ENCODE results near the gene AKAP7. TPM values are rescaled to one million over a fixed set of nuclear protein-coding genes. Genes with fewer than 3 reads are reported as not detected.

Gene AKAP7
- total RNA-seq, 1 experiment from 2014 or later, result 3.9 TPM

DNA sequence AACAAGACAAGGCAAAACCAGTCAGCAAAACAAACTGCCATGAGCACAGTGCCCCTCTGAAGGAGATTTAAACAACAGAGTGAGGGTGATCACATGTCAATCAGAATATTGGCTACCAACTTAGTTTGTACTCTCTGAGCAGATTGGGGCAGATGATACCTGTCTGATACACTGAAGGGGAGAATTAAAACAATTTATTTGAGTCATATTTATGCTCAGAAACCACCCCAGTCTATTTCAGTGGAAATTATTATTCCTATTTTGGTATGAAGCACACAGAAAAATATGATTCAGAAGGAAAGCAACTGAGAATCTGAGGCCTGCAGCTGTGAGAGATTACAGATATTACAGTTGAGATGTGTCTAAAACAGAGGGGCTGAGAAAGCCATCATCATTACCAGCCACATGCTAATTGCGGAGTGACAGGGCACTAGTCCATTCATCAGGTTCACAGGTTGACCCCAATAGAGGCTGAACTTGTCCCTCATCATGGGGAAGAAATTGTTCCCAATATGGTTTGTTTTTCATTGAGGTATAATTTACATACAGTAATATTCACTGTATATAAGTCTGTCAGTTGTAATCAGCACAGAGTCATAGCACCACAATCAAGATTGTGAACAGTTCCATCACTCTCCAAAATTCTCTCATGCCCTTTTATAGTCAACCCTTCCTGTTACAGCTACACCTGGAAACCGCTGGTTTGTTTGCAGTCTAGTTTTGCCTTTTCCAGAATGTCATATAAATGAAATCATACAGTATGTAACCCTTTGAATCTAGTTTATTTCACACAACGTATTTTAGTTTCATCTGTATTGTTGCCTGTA is 134.5 kb downstream of the AKAP7 start:
- DNase-seq, result no peak
- H3K36me3 ChIP-seq (replicated peaks; ENCODE audit: control insufficient read depth, insufficient read depth, low read length), result no peaks in the 10 kb centered on the region
- H3K4me3 ChIP-seq (ENCODE audit: insufficient read depth, low read depth, low read length), result no peak overlapping the region
- no peaks in the 10 kb centered on the region for H3K27me3 ChIP-seq (ENCODE audit: control insufficient read depth, insufficient read depth, low read length)

DNA sequence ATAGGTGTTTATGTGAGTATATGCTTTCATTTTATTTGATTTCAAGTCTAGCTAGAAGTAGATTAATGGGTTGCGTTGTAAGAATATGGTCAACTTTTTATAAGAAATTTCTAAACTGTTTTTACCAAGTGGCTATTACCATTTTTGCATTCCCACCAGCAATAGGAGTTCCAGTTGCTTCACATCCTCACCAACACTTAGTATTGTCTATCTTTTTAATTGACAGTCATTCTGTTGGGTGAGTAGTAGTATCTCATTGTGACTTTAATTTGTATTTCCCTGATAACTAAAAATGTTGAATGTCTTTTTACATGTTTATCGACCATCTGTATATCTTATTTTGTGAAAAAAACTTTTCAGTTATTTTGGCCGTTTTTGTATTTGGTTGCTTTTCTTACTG is 135.3 kb downstream of the AKAP7 start:
- H3K27me3 ChIP-seq (ENCODE audit: control insufficient read depth, insufficient read depth, low read length), result no peaks in the 10 kb centered on the region
- DNase-seq, result no peak
- no peak overlapping the region for H3K4me3 ChIP-seq (ENCODE audit: insufficient read depth, low read depth, low read length)
- H3K36me3 ChIP-seq (replicated peaks; ENCODE audit: control insufficient read depth, insufficient read depth, low read length), result no peaks in the 10 kb centered on the region

DNA sequence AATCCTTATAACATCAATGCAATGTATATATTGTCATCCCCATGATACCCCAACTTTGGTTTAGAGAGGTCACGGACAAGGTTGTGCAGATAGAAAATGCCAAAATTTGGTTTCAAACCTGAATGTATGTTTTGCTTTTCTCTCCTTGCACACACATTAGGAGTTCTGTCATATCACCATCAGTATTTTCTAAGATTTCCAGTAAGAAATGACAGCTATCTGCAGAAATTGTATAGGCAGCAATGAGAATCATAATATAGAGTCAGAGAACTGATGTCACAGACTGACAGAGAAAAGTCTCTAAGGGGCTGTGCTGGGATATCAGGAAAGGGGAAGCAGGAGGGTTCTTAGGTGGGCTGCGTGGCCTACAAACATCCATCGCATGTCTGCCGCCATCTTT is 140.0 kb downstream of the AKAP7 start:
- DNase-seq, result no peak
- no peaks in the 10 kb centered on the region for H3K27me3 ChIP-seq (ENCODE audit: control insufficient read depth, insufficient read depth, low read length)
- H3K36me3 ChIP-seq (replicated peaks; ENCODE audit: control insufficient read depth, insufficient read depth, low read length), result no peaks in the 10 kb centered on the region
- no peak overlapping the region for H3K4me3 ChIP-seq (ENCODE audit: insufficient read depth, low read depth, low read length)

DNA sequence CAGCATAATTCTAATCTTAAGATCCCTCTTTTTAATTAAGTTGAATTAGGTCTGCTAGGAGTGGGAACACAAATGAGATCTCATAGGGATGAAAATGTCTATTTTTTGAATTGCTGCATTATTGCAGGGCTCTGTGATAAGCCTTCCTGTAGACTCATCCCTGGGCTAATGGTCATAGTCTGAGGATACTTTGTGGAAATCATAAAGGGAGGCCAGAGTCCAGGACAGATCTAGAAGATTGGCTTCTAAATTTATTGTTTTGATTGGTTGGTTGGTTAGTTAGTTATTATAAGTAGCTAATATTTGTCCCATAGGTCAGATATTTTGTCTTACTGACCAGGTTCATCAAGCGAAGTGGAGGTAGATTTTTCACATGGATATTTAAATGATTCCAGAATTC is 142.3 kb downstream of the AKAP7 start:
- no peaks in the 10 kb centered on the region for H3K27me3 ChIP-seq (ENCODE audit: control insufficient read depth, insufficient read depth, low read length)
- no peak for DNase-seq
- no peaks in the 10 kb centered on the region for H3K36me3 ChIP-seq (replicated peaks; ENCODE audit: control insufficient read depth, insufficient read depth, low read length)
- no peak overlapping the region for H3K4me3 ChIP-seq (ENCODE audit: insufficient read depth, low read depth, low read length)

DNA sequence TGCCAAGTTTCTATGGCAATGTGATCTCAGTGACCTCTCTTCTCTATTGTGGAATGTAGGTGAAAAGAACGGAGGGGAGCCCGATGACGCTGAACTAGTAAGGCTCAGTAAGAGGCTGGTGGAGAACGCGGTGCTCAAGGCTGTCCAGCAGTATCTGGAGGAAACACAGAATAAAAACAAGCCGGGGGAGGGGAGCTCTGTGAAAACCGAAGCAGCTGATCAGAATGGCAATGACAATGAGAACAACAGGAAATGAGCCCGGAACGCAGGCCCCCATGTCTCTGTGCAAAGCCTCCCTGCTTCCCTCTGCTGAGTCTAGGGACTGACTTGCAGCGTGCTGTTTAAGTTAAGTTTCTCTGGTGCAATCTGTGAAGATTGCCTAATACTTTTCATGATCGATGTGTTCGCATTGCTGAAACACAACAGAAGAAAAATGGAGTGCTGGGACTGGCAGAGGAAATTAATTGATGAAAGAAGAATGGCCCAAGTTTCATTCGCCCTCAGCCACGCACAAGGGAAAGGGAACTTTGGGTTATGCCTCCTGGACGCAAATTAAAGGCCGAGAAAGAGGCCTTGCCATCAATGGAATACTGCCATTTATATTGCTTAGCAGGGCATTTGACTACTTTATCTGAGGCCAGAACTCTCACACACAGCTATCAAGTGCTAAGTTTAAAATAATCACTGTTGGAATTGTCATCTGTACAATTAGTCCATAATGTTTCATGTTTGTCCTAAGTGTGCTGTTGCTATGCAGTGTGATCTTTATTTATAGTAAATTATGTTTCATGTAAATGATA is 146.4 kb downstream of the AKAP7 start:
- Histone ChIP-seq H3K36me3 (replicated peaks; ENCODE audit: control insufficient read depth, insufficient read depth, low read length) (no peaks in the 10 kb centered on the region), H3K4me3 (ENCODE audit: insufficient read depth, low read depth, low read length) (no peak overlapping the region), H3K27me3 (ENCODE audit: control insufficient read depth, insufficient read depth, low read length) (no peaks in the 10 kb centered on the region)
- DNase-seq, result peak; percentile 11

DNA sequence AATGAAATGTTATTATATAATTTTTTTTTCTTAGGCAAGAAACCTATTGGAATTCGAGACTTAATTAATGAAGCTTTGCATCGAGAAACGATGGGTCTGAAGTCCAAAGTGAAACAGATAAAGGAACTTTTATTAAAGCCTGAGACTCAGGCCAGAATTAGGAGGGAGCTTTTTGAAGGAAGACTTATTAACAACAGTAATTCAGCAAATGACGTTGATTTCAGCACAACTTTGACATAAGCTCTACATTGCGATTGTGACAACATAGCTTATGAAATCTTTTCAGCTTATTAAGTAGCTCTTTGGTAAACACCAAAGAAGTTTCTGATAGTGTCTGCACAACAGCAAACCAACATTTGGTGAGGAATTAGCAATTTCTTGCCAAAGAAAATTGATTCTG is 147.1 kb downstream of the AKAP7 start:
- Histone ChIP-seq H3K27me3 (ENCODE audit: control insufficient read depth, insufficient read depth, low read length) (no peaks in the 10 kb centered on the region), H3K4me3 (ENCODE audit: insufficient read depth, low read depth, low read length) (no peak overlapping the region), H3K36me3 (replicated peaks; ENCODE audit: control insufficient read depth, insufficient read depth, low read length) (no peaks in the 10 kb centered on the region)
- DNase-seq, result no peak

DNA sequence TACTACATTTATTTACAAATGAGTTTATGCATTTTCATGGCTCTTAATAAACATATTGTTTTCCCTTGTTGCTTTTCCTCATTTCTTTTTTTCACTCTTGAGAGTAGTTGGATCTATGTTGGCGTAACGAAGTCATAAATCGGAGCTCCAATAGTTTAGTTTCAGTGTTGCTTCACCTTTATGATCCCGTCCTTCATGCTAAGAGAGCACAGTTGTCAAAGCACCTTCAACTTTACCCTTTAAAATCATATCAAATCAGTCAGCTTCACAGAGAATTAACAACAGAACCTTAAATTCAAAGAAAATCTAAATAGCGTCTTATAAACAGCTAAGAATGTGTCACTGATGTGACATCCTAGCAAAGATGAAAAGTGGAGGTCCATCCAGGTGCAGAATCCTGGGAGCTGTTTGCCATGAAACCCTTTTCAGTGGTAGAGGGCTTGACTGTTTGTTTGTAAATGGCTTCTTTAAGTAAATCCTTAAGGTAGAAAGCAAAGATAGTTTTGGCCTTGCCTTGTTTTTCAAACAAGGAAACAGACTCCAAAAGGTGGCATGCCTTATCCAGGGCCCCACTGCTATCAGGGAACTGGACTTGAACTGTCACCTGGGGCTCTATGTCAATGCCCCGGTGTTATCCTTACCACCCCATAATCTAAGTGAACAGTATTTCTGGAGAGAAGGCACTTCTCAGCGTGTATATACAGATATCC is 148.4 kb downstream of the AKAP7 start:
- Histone ChIP-seq H3K36me3 (replicated peaks; ENCODE audit: control insufficient read depth, insufficient read depth, low read length) (no peaks in the 10 kb centered on the region), H3K27me3 (ENCODE audit: control insufficient read depth, insufficient read depth, low read length) (no peaks in the 10 kb centered on the region), H3K4me3 (ENCODE audit: insufficient read depth, low read depth, low read length) (no peak overlapping the region)
- no peak for DNase-seq

DNA sequence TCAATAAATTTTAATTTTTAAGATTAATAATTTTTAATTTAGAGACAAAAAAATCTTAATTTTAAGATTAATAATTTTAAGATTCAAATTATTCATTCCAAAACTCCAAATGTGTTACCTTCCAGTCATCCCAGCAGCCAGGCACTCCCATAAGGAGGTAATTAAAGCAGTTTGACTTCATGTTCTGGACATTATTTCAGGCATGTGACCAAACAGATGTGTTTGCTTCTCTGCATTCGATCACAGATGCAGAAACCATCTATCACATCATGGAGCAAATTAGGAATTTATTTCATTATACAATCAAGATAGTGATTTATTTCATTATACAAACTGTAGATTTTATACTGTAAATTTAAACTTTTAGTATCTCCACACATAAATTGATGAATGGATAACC is 150.3 kb downstream of the AKAP7 start:
- Histone ChIP-seq H3K4me3 (ENCODE audit: insufficient read depth, low read depth, low read length) (no peak overlapping the region), H3K36me3 (replicated peaks; ENCODE audit: control insufficient read depth, insufficient read depth, low read length) (no peaks in the 10 kb centered on the region), H3K27me3 (ENCODE audit: control insufficient read depth, insufficient read depth, low read length) (no peaks in the 10 kb centered on the region)
- DNase-seq, result no peak

DNA sequence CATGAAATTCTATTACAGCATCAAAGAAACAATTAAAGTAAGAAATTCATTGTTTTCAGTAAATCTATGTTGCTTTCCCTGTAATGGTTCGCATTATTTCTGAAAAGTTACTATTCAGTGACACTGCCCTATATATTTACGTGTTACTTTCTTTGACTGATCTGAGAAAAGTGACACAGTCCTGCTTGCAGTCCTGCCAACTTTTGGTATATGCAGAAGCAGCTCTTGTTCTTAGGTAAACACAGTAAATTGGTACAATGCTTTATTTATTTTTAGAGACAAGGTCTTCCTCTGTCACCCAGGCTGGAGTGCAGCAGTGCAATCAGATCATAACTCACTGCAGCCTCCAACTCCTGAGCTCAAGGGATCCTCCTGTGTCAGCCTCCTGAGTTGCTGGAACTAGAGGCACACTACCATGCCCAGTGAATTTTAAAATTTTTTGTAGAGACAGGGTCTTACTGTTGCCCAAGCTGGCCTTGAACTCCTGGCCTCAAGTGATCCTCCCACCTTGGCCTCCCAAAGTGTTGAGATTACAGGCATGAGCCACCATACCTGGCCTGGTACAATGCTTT is 151.3 kb downstream of the AKAP7 start:
- H3K27me3 ChIP-seq (ENCODE audit: control insufficient read depth, insufficient read depth, low read length), result no peaks in the 10 kb centered on the region
- H3K4me3 ChIP-seq (ENCODE audit: insufficient read depth, low read depth, low read length), result no peak overlapping the region
- no peak for DNase-seq
- H3K36me3 ChIP-seq (replicated peaks; ENCODE audit: control insufficient read depth, insufficient read depth, low read length), result no peaks in the 10 kb centered on the region

DNA sequence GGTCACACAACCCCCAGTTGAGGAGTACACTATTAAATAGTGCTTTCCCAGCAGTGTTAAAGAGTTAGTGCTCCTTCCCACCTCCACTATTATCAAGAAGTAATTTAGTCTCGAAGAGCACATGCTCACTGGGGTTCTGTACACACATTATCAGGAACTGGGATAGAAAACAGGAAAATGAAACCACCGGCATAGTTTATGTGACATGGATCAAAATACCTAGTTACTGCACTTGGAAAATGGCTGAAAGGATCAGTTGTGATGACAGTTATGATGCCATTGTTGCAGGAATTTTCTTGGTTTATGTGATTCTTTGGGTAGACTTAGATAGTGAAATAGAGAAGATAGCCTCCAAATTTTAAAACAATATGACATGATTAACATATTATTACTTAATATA is 152.9 kb downstream of the AKAP7 start:
- Histone ChIP-seq H3K36me3 (replicated peaks; ENCODE audit: control insufficient read depth, insufficient read depth, low read length) (no peaks in the 10 kb centered on the region), H3K27me3 (ENCODE audit: control insufficient read depth, insufficient read depth, low read length) (no peaks in the 10 kb centered on the region), H3K4me3 (ENCODE audit: insufficient read depth, low read depth, low read length) (no peak overlapping the region)
- no peak for DNase-seq

DNA sequence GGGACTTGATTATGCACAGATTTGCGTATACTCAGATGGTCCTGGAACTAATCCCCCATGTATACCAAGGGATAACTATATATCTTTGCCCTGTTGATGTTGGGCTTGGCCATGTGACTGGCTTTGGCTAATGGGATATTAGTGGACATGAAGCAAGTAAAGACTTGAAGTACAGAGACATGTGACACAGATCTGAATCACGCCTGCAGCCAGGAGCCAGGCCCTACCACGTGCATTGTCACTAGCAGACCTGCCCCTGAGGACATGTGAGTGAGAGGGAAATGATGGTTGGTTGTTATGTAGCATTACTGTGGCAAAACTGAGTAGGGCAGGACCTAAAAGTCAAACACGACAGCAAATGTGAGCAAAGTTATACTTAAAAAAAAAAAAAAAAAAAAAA is 155.7 kb downstream of the AKAP7 start:
- Histone ChIP-seq H3K27me3 (ENCODE audit: control insufficient read depth, insufficient read depth, low read length) (no peaks in the 10 kb centered on the region), H3K36me3 (replicated peaks; ENCODE audit: control insufficient read depth, insufficient read depth, low read length) (no peaks in the 10 kb centered on the region), H3K4me3 (ENCODE audit: insufficient read depth, low read depth, low read length) (no peak overlapping the region)
- DNase-seq, result no peak

DNA sequence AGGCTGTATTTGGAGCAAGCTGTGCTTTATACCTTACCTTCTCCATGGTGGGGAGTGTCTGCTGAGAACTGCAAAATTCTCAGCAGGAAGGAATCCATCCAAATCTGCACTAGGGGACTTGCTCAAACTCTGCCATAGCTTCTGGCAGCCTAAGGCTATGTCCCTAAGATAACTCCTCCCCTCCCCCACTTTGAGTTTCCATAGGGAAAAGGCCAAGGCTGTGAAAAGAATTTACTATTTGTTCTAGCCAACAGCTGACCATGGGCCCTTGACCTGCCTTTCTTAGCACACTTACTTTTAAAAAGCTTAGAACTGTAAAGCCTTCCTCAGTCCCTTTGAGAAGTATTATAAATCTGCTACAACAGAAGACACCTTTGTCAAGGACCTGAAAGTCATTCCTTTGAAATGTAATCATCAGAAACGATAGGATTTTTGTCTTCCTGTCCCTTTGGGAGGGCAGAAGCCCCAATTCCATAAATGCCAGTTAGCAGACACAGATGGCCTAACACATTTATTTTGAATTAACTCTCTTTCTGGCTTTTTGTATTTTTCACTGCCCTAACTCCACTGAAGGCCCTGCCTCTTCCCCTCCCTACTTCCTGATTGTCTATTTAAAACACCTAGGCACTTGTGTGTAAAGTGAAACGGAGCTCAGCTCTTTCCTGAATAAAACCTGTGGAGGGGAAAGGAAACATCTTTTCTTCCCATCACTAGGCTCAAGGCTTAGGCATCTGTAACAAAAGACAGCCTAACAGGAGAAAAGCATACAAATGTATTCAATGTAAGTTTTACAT is 157.1 kb downstream of the AKAP7 start:
- H3K27me3 ChIP-seq (ENCODE audit: control insufficient read depth, insufficient read depth, low read length), result no peaks in the 10 kb centered on the region
- no peak overlapping the region for H3K4me3 ChIP-seq (ENCODE audit: insufficient read depth, low read depth, low read length)
- DNase-seq, result no peak
- H3K36me3 ChIP-seq (replicated peaks; ENCODE audit: control insufficient read depth, insufficient read depth, low read length), result no peaks in the 10 kb centered on the region

DNA sequence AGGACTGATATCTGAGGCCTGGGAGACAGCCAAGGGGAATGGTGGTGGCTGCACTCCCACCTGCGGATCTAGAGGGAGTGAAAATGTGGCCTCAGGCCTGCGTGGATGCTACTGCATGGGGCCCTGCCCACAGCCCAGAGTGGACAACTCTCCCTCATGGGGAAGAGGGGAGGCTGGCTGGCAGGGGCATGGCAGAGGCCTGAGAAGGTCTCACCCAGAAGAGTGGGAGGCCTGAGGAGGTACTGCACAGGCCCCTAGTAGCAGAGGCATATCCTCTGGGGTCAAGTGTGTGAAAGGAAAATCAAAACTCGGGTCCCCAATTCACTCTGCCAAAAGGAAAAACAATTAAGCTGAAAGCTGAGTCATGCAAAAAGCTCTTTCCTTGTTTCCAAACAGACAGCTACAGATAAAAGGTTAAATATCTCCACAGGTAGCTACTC is 158.2 kb downstream of the AKAP7 start:
- Histone ChIP-seq H3K27me3 (ENCODE audit: control insufficient read depth, insufficient read depth, low read length) (no peaks in the 10 kb centered on the region), H3K36me3 (replicated peaks; ENCODE audit: control insufficient read depth, insufficient read depth, low read length) (no peaks in the 10 kb centered on the region), H3K4me3 (ENCODE audit: insufficient read depth, low read depth, low read length) (no peak overlapping the region)
- DNase-seq, result no peak

DNA sequence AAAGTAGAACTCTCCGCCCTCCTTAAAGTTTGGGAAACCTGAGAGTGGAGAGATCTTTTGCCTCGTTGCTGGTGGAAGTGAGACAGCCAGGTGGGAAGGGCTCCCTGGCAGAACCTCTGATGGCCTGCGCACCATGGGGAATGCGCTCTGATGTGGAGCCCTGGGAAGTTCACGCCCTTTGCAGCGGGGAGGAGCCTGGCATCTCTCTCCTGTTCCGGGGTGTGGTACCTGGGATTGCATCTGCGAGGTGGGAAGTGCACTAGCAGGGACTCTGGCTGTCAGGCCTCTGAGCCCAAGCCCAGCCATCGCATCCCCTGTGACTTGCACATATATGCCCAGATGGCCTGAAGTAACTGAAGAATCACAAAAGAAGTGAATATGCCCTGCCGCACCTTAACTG is 159.8 kb downstream of the AKAP7 start:
- H3K36me3 ChIP-seq (replicated peaks; ENCODE audit: control insufficient read depth, insufficient read depth, low read length), result no peaks in the 10 kb centered on the region
- no peaks in the 10 kb centered on the region for H3K27me3 ChIP-seq (ENCODE audit: control insufficient read depth, insufficient read depth, low read length)
- peak overlapping the region; percentile 39 for H3K4me3 ChIP-seq (ENCODE audit: insufficient read depth, low read depth, low read length)
- DNase-seq, result no peak
